Activated CD8-positive, alpha-beta memory T cell treated with anti-CD3 and anti-CD28 coated beads for 1 hour (primary cell): ENCODE measurements around the gene TEX2.
"Not testable (repeated sequence)": the region's sequence is repeated elsewhere in the genome, so short reads cannot be mapped to it uniquely, and the experiment has no call there.

Source experiments
- DNase-seq, 2 donors: peaks; one replicate each; pipeline ENCODE4 v3.0.0-alpha.2; 2020; ENCODE audit warnings: low read depth in 1 of 2; ENCODE audit errors: extremely low read depth in 1 of 2

Gene TEX2

DNA sequence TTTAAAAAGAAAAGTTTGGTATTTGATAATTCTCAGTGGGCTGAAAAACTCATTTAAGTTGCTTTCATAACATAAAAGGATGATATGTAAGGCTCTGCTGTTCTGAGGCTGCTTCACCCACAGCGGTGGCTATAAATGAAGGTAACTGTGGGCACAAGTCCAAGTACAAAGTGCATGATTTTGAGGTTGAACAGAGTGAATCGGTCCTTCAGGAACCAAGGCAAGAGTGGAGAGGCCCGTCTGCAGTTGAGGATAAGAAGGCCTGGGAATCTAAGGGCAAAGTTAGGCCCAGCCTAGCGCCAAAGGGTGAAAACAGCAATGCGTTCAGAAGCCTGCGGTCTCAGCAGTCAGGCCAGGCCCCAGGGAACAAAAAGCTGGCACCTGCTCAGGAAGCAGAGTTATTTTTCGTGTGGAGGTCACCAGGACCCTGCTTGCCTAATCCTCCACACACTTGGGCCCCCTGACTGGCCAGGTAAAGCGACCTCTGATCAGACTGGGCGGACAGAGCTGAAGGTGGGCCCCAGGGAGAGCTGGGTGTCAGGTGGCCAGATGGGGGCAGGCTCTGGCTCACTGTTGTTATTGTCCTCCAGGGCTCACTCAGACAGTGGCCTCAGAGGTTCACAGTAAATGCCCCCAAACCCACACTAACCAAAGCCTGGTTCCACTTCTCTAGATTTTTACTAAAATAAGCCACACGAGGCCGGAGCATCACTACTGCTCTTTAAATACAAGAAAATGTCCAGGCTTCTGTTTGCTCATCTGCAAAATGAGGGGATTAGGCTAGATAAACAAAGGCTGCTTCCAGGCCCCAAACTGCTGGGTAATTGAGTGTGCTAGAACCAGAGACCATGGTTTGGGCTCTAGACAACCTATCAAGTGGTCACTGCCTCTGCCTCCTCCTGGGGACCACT is 46.5 kb downstream of the TEX2 start:
- DNase-seq, result no peak

DNA sequence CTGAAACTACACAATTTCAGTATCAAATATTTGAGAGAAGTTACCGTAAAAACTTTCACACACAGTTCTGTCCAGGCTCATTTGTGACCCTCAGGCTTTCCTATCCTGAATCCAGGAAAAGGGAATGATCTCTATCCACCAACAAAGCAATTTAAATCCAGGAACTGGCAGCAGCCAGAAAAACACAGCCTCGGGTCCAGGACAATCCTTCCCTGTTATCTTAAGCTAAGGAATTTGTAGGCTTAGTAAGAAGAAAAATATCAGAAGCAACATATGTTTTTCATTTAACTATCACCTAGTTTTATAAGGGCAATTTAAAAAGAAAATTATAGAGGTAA is 47.1 kb downstream of the TEX2 start:
- no peak for DNase-seq

DNA sequence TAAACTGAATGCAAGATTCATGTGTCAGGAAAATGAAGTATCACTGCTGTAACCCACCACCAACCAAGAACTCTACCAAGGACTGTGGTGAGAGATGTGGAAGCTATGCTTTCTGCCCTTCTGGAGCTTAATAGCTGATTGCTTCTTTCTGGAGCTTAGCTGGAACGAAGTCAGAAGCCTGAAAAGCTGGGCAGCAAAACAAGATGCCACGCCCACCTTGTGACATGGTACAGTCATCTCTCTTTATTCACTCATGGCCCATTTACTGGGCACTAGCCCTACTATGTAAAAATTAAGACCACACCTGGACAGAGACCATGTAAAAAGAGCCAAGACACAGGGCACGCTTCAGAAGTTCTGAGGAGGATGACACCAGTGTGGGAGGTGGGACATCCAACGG is 48.1 kb downstream of the TEX2 start:
- DNase-seq, result no peak

DNA sequence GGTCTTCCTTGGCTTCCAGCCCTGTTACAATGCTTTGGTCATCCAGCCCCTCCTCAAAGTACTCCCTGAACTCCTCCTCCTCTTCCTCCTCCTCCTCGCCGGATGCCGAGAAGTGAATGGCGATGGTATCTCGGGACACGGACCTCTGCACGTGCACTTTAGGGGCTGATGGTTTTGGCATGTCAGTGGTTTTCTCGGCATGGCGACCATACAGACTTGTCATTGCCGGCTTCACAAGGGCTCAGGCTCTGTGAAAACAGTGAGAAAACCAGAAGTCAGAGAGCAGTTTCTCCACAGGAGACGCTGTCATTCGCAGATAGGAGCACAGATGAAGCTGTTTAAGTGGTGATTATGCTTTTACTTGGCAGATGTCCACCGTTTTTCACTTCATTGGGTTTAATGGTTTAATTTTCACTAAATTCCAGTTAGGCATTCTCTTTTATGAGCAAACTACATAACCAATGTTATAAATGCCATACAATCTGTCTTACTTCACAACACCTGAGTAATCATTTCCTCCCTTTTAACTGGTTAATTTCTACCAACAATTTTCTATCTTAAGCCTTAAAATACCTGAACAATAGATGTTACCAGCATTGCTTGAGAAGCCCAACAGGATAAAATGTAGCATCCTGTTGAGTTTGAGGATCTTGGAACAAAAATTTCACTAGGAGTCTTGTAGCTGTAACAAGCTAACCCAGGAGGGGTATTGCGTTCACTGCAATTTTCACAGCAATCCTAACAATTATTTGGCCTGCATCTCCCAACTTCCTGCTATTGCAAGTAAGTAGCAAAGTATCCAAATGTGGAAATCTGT is 48.9 kb downstream of the TEX2 start:
- DNase-seq, result no peak

DNA sequence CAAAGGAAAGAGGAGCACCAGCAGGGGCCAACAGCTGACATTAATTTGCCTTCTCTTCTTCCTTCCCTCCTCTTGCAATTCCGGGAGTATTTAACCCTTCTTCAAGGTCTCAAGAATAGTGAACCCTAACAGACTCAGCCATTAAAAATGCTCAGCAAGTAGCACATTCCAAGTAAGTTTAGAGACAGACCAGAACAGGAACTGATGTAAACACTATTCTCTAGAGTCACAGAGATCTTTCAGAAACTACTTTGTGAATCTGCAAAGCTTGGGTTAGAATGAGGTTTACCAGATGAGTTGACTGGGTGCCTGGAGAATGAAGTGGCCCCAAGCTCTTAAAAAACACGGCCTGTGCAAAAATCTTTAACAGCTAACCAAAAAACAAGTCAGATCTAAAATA is 50.9 kb downstream of the TEX2 start:
- DNase-seq, result no peak

DNA sequence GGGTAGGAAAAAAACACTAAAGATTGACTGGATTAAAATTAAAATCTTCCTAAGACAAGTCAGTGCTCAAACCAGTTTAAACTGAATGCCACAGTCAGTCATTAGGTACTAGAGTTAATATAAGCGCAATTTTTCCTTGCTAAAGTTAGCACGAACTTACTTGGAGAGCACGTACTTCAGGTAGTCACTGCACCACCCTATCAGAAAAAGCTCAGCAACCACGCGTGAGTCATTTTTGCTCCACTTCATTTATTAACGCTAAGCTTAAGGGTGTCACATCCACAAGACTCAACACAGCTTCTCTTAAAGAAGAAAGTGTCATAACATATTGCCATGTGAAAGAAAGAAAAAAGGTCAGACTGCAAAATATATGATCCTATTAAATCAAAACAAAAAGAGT is 53.1 kb downstream of the TEX2 start:
- DNase-seq, result no peak

DNA sequence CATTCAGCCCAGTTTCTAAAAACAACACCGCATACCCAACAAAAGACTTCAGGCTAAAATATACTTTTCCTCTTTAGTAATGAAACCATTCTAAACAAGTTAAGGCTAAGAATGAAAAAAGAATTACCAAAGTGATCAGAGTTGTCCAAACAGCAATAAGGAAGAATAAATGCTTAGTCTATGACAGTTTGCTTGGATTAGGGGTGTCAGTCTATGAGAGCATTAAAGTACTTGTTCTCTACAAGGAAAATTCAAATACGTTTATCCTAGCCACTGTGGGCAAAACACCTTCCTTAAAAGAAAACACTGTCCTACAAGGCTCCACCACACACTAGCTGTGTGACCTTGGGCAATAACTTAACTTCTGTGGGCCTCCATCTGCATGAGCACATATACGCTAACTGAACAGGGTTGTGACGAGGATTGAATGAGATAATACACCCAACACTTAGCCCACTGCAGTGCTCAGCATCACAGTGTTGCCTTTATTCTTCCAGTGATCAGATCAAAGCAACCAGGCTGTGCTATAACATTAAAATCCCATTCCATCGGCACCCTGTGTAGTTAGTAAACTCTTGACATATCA is 53.6 kb downstream of the TEX2 start:
- DNase-seq, result no peak

DNA sequence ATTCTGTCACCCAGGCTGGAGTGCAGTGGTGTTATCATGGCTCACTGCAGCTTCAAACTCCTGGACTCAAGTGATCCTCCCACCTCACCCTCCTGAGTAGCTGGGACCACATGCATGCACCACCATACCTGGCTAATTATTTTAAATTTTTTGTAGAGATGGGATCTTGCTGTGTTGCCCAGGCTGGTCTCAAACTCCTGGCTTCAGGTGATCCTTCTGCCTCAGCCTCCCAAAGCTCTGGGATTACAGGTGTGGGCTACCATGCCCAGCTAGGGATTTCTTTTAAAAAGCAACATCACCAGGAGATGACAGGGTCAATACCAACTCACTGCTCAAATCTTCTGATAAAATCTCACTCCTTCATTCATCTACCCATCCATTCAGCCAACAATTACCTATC is 54.4 kb downstream of the TEX2 start:
- DNase-seq, result not testable (repeated sequence)

DNA sequence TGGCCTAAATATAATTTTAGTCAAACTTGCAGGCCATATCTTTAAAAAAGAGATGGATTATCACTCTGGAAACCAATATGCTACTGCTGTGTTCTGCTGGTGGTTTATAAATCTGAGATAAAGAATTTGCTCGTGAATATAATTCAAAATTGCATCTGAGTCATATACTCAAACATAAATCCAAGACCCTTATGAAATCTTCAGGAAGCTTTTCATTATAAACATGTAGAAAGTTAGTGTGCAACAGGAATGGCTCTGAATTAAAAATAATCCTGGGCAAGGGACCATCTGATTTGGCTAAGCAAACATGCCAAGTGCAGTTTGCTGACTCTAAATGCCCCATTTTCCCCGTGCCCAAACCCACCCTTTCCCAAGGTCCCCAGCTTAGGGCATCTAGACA is 57.3 kb downstream of the TEX2 start:
- DNase-seq, result no peak

DNA sequence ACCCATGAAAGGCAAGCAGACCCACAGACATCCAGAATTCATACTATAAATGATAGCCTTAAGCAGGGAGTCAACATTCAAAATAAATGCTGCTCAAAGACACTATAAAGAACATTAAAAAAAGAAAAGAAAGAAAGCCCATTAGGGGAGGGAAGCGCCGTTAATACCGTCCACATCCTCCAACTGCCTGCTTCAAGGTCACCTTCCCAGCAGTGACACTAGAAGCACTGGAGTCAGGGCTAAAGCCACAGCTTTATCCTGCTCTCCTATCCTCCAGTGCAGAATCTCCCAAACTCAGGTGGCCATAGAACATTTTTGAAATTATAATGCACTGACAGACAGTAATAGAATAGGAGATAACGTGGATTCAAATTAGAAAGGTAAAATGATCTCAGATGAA is 59.4 kb downstream of the TEX2 start:
- no peak for DNase-seq

DNA sequence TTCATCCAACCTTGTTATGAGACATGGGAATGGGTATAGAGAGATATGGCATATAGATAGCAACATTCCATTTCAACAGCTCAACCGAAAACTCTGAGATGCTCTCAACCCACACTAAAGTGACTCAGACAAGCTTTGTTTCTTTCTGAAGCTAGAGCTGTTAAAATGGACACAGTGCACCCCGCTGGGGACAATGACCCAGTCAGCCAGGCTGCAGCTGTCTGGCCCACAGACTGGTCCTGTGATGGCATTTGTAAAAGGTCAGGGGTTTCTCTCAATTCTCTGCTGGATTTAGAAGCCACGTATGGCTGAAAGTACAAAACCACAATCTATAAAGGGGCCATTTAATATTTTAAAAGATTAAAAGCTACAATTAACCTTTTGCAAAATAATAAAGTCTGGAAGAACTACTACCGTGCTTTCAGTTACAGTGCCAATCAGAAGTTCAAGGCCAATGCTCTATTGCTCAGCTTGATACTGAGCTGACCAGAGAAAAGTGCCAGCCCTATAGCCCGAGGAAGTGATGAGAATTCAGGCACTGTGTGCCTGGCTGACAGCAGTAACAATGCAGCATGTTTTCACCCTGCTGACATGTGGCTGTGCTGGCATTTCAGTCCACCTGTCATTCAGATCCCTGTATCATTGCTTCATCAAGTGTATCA is 60.2 kb downstream of the TEX2 start:
- no peak for DNase-seq

DNA sequence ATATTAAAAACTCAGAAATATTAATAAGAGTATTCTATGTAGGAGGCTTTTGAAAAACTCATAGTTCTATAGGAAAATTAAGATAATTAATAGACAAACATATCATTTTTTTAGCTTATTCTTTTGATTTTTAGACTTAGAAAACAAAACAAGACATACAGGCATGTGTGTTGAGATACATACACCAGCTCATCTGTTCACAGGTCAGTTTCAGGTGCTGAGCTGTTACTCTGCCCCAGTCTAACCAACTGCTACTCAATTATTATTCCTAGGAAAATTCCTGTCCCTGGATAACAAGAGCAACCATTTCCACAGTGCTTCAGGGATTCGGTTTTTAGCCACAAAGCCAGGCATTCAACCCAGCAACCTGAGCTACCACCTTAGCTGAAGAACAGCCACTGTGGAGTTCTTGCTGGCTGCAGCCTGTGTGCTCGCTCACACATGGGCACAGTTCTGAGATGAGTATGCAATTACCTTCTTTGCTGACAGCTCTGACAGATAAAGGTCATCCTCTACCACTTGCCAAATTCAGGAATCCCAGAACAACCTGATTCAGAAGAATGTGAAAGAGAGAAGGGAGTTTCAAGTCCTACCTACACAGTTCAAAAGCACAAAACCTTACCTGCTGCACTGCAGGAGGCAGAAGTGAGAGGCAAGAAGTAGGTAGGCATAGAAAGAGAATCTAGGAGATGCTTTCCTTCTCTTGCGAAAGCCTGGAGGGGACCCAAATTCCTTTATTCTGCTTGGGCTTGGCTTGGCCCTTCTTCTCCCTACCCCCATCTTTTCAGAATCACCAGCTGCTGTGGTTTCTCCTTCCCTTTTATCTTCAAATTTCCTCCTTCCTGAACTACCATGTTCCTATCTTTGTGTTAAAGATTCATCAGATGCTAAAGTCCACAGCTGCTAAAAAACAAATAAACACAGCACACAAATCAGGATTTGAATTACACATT is 62.7 kb downstream of the TEX2 start:
- no peak for DNase-seq

DNA sequence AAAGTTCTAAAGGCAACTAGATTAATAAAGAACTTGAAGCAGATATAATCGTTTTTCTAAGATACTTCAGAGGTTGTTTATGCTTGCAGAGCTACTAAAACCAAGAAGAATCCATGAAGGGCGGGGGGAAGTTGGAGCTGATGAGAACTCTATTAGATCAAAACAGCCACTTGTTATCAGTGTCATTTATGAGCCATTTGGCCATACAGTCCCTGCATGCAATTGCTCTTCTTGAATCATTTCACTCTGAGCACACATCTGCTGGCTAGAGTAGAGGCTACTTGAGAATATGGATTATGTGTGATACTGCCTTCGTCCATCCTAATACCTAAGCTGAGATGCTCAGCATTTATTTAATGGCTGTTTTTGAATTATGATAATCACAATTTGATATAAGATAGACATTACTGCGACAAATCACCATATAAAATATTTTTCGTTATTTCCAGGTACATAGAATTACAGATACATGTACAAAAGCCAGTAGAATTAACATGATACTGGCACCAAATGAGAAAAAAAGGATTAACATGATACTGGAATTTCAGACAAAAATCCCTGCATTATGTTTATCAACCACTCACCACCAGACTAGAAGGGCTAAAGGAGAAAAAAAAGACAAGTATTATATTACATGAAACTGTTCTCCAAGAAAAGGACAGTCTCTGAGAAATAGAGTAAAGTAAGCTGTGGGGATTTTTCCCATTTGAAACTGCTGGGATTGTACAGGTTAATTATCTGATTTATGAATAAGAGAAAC is 64.5 kb downstream of the TEX2 start:
- DNase-seq, result no peak

DNA sequence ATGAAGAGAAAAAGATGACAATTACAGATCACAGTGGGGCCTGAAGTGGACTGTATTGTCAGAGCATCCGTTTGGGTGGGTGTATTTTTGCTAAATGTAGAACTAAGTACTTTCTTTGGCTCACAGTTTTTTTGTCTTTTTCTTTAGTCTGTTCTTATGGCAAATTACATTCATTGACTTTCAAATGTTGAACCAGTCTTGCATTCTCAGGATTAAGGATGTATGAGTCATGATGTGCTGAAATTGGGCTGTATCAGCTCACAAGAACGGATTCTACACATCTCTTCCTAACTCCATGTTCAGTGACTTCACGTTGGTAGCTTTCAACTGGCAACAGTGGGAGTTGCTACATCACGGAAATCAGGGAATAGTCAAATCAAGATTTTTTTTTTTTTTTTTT is 66.5 kb downstream of the TEX2 start:
- DNase-seq, result no peak

DNA sequence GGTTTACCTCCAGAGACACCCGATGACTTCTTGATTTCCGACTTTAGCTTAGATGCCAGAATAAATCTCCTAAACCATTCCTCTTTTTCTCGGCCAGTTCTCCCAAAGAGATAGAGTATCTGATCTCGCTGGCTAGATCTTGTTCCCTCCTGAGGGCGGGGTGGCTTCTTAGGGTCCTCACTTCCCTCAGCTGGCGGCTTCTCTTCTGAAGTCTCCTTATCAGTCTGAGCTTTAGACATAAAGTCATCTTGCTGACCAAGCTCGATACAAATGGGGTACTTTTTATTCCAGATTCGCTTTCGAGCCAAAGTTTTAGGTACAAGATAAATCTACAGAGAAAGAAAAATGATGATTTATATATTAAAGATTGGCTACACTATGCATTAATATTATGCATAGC is 69.5 kb downstream of the TEX2 start:
- no peak for DNase-seq

DNA sequence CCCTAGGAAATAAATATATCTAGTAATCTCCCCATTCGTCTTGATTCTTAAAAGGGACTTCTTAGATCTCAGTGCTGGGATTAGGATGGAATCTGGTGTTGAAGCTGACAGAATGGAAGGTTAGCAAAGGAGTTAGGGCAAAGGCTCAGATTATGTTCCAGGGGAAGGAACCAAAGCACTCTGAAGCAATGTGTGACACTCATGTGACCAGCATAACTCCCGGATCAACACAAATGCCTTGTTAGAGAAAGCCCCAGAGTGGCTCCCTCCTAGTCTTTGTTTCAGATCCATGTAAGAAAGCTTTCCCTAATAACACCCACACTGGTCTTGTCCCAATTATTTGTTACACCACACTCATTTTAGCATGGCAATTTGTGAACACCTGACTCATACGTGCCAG is 70.5 kb downstream of the TEX2 start:
- no peak for DNase-seq

DNA sequence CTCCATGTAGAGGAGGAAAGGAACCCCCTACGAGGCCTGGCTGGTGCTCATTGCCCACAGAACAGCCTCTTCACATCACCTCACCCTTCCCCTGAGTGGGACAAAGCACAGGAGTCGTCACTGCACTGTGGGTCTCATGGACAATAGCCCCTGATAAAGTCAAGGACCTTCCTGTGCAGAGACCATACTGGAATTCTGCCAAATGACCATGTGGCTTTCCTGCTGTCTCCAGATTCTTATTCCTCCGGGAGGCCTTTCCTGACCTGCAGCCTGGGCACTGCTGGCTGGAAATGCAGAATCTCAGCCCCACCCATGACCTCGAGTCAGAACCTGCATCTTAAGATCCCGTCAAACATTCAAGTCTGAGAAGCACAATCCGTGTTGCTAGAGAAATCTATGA is 72.6 kb downstream of the TEX2 start:
- DNase-seq, result no peak

DNA sequence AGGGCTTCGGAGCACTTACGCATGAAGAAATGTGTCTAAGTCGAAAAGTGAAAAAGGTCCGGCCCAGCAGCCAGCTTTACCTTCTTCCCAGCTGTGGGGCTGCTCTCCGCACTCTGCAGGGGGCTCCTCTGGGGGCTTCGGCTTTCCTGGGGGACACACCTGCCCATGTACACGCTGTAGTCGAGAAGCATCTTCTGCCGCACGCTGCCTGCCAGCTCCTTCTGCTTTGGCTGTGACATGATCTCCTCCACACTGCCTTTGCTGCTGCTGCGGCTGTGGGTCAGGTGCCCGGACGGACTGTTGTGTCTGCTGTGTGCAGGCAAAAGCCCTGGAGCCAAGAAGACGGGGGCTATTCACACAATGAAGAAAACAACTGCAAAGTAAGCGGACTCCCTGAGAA is 75.0 kb downstream of the TEX2 start:
- no peak for DNase-seq

DNA sequence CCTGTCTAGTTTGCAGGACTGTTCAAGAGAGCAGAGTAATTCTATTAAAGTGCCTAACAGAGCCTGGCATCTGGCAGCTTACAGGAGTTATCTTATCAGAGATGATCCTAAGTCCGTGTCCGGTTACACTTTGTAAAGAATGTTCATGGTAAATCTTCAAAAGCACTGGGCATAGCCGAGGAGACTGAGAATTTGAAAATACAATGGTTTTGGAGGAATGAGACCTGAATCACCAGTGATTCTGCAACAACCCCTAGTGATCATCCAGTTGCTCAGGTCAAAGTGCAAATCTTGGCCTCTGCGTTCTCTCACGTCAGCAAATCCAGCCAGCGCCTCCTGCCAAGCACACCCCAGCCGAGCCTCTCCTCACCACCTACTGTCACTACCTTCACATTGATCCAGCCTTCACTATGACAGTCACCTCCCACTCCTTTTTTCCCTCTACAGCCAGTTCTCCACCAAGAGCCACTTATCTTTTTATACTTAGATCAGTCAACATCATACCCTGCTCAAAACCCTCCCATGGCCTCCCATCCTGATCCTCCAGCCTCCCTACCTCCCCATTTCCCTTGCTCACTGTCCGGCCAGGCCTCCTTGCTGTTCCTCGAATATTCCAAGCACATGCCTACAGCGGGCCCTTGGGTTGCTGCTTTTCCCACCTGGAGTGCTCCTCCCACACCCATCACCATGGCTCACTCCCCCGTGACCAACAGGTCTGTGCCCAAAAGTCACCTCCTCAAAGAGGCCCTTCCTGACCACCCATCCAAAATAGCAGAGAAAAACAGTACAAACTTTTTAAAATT is 75.8 kb downstream of the TEX2 start:
- no peak for DNase-seq
